MV-4-11 (cell line): ENCODE results near the gene ZSCAN20.

Source experiments
- DNase-seq: peaks from one replicate; lab custom pipeline; 2025; lab: John Stamatoyannopoulos, UW

Gene ZSCAN20

DNA sequence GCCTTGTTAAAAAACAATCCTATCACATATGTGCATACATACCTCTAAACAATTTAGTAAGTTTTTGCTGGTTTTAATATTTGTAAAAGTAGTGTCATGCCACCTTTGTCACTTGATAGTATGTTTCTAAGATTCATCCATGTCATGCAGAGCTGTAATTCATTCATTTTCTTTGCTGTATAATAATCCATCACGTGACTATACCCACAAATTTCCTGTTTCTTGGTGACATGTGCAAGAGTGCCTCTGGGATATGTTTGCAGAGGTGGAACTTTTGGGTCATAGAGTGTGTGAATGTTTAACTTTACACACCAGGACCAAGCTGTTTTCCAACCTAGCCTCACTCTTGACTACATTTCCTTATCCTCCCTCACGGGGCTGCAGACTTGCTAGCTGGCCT lies 62.9 kb downstream of the ZSCAN20 start:
- no peak for DNase-seq

DNA sequence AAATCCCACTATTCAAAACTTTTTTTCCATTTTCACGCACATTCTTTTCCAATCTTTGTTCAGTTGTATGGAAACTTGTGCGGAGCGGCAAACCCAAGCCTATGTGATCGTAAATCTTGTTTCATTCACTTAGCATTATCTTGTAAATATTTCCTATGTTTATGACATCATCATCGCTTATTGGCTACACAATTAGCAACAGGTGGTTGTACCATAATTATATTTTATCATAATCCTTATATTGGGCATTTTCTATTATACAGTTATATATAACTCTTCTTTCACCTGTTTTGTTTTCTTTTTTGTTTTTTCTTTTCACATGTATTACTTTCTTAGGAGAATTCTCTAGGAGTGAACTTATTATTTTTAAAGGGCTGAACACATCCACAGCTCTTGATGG lies 65.4 kb downstream of the ZSCAN20 start:
- no peak for DNase-seq

DNA sequence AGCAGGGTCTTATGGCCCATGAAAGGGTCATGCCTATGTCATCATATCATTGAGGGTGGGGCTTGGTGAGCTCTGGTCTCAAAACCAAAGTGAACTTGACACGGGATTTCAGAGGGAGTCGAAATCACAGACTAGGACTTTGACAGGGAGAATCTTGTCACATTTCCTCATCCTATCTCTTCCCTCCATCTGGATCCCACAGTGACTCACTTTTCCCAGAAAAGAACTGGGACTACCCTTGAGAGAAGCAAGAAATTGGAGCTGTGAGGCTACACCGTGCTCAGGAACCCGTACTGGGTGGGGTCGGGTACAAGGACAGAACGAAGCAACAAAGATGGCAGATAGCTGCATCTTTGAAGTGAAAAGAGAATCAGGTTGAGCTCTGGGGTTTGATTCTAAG lies 69.5 kb downstream of the ZSCAN20 start:
- DNase-seq = no peak
